HG03439 (cell line): Measurements from ENCODE around the gene MOB3A.
A peak's percentile ranks its signal among the peaks of the same experiment; 100 is the strongest.
"Not testable (repeated sequence)": the region's sequence is repeated elsewhere in the genome, so short reads cannot be mapped to it uniquely, and the experiment has no call there.

Experiments used
- ATAC-seq: cut with Tn5 transposase; IDR thresholded peaks from one replicate; pipeline ENCODE4 v1.9.1; 2021; ENCODE audit warnings: mild to moderate bottlenecking, moderate library complexity; ENCODE audit not compliant: unreplicated experiment

Gene MOB3A

DNA sequence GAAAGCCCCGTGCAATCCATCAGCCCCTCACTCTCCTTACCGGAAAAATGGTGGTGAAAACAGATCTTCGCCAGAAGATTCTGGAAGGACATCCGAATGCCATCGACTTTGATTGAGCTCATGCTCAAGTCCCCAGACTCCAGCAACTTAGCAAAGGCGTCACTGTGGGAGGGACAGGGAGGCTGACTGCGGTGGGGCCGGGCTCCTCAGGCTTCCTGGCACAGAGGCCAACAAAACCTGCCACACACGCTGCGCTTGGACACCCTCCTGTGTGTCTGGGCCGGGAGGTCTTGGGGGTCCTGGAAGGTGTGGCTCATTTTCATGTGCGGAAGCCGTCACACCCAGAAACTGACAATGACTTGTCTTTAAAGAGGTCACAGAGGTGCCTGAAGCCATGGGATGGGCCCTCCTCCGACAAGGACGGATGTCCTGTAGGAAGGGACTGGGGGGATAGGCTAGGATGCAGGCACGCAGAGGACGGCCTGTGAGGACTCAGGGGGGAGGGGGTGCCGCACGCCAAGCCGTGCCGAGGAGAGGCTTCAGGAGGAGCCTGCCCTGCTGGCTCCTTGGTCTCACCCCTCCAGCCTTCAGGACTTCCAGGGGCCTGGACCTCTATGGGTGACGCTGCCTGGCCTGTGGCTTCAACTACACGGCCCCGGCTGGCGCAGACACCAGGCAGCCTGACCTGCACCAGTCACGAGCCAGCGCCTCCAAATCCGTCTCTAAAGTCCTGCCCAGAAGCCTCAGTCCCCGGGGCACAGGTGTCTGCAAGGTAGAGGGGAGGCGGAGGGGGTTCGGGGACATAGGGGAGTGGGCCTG lies 13.1 kb upstream of the MOB3A start:
- no peak for ATAC-seq

DNA sequence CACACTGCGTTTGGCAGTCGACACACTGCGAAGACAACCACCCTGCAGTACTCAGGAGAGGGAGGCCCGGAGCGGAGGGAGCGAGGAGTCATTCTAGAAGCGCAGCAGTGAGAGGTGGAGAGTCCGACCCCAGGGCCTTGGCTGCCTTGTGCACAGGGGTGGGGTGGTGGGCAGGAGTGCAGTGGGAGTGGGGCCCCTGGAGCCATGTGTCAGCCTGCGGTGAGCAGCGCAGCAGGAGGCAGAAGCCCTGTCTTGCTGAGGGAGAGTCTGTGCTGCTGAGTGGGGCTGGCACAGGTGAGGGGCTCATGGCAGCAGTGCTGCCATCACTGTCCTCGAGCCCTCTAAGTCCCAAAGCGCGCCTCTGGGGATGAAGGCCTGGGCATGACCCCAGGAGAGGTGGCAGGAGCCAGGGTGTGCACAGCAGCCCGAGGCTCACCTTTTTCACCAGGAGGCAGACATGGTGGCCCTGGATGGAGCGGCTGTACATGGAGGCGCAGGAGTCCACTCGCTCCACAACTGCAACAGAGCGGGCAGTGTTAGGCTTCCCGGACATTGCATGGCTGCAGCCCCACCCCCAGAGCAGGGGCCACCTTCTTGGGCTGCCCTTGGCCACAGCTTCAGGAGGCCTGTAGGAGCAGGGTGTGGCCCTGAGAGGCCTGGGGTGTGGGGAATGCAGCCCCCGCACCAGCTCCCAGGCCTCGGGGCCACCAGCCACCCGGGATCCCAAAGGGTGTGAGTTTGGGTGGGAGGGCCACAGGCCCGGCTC lies 12.3 kb upstream of the MOB3A start:
- ATAC-seq: no peak

DNA sequence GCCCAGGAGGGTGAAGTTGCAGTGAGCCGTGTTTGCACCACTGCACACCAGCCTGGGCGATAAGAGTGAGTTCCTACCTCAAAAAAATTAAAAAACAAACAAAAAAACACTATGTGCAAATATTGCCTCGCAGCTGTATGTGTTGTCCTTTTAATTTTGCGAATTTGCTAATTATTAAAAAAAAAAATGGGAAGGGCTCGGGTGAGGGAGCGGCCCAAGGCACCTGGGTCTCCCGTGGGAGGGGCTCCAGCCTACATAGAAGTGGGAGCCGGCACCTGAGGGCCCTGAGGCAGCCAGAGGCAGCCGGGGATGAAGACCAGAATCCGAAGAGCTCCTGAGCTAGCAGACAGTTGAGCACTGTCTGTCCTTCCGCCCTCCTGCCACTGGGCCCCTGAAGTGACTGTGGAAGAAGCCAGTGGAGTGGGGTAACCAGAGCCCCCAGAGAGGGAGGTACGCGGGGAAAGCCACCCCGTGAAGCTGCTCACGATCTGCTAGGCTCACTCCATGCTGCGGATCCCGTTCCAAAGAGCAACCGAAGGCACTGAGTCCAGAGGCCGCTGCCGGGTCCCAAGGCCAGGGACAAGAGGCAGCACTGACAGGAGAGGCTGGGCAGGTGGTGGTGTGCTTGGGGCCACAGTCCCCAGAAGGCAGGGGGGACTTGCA lies 7.0 kb upstream of the MOB3A start:
- no peak for ATAC-seq

DNA sequence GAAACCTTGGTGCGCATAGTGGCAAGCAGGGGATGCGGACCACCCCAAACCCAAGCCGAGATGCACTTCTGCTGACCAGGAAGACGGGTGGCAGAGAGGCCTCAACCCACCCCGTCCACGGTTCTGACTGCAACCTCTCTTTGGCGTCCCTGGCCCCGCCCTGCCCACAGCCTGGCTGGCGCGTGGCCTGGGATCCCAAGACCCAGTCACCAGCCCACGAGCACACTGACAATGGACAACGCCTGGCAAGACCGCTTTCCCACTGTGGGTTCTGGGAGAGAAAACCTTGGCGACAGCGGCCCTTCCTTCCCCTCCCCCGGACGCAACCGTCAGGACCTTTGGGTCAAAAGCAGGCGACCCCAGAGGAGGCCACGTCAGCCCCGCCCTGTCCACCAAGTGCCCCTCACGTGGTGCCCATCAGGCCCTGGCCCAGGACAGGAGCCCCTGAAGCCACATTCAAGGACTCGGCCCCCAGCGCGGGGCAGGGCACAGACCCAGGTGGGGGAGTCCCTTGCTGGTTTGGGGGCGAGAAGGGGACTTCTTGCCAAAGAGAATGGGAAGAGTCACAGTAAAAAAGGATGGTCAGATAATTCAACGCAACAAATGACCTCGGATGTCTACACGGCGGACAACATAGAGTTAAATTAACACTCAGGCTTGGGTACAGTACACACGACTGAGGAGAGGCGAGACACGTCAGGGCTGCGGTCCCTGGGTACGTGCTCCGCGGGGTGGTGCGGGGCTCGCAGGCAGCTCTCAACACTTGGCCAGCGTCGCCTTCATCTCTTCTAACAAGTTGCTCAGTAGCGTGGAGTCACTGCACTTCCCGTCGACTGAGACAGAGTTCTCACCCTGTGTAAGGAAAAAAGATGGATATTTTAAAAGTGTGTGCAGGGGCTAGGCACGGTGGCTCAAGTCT lies 5.5 kb upstream of the MOB3A start:
- no peak for ATAC-seq

DNA sequence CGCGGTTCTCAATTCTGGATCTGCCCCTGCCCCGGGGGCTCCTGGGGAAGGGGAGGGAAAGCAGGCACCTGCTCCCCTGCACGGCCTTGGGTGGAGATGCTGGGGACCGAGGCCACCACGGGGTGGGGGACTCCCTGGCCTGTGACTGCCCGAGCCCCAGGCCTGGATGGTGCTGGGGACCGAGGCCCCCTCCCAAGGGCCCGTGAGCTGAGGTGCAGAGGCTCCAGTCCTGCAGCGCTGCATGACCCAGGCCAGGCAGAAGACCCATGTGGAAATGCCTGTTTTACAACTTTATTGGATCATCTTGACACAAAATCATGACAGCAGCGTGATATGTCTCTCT lies 4.6 kb upstream of the MOB3A start:
- no peak for ATAC-seq

DNA sequence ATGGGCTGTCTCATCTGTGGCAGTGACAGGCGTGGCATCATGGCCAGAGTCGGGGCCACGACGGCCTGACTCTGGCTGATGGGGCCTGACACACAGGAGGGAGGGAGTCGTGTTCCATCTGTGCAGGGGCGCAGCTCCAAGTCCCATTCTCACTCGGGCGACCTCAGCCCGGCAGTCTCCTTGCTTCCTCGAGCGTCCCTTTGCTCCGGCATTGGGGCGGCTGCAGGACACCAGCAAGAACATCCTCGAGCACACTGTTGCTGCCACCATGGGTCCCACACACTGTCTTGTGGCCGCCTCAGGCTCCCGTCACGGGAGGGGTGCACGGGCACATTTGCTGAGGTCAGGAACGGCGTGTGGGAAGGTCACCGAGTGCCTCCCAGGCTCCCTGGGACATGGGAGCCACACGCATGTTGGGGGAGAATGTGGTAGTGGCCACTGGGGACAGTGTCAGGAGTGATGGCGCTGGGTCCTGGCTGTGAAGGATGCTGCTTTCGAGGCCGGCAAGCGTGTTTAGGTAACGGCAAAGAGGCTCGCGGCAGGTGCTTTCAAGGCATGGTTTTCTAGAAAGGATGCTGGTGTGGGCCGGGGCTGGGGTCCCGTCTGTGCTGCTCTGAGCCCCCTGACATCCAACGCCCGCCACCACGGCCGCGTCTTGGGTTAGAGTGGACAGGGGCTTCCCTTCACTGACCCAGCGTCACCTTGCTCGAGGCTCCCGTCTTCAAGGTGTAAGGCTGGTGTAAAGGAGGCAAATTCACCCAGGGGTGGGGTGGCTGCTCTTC lies 4.0 kb upstream of the MOB3A start:
- ATAC-seq: no peak

DNA sequence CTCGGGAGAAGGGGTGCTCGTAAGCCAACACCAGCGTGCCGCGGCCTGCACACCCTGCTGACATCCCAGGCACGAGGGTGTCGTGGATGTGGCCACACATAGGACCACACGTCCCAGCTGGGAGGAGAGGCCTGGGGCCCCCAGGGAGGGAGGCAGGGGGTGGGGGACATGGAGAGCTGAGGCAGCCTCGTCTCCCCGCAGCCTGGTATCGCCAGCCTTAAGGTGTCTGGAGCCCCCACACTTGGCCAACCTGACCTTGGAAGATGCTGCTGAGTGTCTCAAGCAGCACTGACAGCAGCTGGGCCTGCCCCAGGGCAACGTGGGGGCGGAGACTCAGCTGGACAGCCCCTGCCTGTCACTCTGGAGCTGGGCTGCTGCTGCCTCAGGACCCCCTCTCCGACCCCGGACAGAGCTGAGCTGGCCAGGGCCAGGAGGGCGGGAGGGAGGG lies 3.0 kb upstream of the MOB3A start:
- ATAC-seq: no peak

DNA sequence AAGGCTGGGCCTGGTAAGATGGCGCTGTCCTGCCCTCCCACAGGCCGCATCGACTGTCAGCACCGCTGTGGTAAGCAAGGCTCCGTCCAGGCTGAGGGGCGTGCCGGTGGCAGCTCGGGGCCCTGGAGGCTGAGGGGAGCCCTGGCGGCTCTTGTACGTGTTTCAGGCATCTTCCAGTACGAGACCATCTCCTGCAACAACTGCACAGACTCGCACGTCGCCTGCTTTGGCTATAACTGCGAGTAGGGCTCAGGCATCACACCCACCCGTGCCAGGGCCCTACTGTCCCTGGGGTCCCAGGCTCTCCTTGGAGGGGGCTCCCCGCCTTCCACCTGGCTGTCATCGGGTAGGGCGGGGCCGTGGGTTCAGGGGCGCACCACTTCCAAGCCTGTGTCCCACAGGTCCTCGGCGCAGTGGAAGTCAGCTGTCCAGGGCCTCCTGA lies 1.8 kb upstream of the MOB3A start:
- no peak for ATAC-seq

DNA sequence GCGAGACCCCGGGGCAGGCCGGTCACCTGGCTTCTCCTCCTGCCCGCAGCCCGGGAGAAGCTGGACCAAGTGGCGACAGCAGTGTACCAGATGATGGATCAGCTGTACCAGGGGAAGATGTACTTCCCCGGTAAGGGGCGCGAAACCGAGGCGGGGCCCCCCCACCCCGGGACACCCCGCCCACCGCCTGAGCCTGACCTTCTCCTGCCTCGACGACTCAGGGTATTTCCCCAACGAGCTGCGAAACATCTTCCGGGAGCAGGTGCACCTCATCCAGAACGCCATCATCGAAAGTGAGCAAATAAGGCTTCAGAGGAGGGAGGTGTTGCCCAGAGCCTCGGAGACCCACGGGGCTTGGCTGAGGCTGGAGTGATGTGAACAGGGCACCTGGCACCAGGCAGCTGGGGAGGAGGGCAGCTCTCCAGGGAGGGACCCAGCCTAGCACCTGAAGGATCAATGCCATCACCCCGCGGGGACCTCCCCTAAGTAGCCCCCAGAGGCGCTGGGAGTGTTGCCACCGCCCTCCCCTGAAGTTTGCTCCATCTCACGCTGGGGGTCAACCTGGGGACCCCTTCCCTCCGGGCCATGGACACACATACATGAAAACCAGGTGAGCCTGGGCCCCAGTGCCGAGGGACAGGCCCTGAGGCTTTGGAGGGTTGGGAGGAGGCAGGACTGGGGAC lies 1.2 kb upstream of the MOB3A start:
- peak; percentile 3 for ATAC-seq

DNA sequence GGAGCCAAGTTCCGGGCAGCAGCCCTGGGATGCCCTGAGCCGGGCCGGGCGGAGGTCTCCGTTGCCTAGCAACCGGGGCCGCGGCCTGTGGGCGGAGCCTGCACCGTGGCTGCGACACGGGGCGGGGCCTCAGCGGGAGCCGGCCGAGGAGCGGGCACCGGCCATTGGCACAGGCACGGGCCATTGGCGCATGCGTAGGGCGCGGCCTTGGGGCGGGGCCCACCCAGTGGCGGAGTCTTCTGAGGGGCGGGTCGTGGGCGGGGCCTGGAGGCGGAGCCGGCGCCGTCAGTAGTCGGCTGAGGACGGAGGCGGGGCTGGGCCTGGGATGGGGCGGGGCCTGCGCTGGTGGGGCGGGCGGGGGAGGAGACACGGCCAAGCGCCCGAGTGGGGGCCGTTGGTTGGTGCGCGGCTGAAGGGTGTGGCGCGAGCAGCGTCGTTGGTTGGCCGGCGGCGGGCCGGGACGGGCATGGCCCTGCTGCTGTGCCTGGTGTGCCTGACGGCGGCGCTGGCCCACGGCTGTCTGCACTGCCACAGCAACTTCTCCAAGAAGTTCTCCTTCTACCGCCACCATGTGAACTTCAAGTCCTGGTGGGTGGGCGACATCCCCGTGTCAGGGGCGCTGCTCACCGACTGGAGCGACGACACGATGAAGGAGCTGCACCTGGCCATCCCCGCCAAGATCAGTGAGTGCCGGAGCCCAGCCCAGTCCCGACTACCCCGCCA lies 515 bp upstream of the MOB3A start, which contains the start of gene IZUMO4:
Gene IZUMO4, plus strand, starts transcription at position 436 of the 723 bp plus-strand sequence. Its CDS starts 31 bp downstream, at position 467.
- ATAC-seq: peak; percentile 52

DNA sequence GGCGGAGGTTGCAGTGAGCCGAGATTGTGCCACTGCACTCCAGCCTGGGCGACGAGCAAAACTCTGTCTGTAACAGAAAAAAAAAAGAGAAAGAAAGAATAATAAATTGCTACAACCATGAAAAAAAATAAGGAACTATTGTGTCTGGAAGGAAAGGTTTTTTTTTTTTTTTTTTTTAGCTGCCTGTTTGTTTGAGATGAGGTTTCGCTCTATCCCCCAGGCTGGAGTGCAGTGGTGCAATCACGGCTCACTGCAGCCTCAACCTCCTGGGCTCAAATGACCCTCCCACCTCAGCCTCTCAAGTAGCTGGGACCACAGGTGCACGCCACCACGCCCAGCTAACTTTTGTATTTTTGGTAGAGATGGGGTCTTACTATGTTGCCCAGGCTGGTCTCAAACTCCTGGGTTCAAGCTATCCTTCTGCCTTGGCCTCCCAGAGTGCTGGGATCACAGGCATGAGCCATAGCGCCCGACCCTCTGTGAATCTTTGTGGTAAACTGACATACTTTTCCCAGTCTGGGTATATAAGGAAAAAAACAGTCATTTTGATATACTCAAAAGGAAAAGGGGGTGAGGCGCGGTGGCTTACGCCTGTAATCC lies 4.1 kb downstream of the MOB3A start:
- ATAC-seq: not testable (repeated sequence)

DNA sequence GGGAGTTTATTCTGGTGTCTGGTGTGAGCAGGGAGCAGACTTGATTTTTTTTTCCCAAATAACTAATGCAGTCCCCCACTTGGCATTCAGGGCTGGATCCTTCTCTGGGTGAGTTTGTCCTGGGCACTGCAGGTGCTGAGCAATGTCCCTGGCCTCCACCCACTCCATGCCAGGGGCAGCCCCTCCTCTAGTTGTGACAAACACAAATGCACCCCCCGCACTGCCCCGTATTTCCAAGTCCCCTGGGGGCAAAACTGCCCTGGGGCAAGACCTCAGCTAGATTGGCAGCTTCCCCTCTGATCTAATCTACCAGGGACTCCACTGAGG lies 6.4 kb downstream of the MOB3A start:
- ATAC-seq: peak; percentile 9

DNA sequence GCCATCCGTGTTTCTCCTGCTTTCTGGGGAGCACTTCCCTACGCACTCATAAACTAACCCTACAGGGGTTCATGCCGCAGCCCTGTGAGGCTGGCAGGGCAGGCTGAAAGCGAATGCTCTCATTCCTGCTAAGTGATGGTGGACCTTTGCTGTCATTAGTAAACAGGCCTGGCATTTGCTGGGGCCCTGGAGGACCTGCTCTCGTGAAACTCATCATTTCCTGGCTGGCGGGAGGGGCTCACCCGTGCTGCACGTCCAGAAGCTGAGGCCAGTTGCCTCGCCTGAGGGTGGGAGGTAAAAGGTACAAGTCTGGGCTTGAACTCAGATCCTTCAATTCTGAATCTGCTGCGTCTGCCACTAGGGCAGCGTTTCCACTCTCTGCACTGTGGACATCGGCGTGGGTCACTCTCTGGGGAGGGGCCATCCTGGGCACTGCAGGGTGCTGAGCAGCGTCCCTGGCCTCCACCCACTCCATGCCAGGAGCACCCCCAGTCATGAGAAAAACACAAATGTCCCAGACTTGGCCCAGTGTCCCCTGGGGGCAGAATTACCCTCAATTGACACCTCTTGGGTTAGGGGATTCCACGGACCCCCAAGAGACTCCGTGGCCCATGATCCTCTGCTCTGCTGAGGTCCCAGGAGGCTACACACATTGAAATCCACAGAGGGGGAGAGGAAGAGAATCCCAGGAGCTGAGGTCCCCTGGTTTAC lies 7.0 kb downstream of the MOB3A start:
- ATAC-seq: peak; percentile 4

DNA sequence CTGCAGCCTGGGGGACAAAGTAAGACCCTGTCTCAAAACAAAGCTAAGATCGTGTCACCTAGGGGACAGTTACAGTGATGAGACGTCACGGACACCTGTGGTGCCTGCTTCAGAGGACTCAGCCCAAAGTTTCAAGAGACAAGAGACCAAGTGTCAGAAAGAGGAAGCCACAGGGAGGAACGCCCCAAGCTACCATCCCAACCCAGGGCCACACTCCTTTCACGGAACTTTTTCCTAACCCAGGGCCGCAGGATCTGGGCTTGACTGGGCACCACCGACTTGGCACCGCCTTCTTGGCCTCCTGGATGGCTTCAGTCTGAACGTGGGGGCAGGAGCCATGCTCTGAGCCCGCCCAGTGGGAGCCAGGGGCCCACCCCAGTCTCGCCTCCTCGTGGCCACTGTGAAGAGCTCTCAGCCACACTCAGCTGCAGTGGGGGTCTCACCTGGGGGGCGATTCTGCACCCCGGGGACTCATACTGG lies 8.5 kb downstream of the MOB3A start:
- ATAC-seq: peak; percentile 20

DNA sequence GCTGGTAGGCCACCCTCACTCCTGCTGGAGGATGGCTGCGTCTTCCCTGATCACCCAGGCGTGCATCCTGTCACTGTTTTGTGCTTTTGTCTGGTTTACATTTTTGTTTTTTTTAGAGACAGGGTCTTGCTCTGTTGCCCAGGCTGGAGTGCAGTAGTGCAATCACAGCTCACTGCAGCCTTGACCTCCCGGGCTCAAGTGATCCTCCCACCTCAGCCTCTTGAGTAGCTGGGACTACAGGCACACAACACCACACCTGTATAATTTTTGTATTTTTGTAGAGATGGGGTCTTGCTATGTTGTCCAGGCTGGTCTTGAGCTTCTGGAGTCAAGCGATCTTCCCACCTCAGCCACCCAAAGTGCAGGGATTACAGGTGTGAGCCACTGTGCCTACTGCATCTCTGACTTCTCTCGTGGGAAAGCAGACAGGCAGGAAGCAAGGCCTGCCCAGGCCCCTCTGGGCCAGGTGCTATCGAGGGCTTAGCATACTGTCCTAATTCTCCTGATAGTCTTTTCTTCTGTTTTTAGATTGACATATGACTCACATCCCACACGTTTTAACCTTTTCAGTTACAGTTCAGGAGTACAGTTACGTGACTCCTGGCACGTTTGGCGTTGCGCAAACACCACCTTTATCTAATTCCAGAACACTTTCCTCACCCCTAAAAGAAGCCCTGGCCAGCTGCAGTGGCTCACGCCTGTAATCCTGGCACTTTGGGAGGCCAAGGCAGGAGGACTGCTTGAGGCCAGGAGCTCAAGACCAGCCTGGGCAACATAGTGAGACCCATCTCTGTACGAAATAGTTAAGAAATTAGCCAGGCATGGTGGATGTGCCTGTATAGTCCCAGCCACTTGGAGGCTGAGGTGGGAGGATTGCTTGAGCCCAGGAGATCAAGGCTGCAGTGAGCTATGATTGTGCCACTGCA lies 9.2 kb downstream of the MOB3A start:
- peak; percentile 10 for ATAC-seq

DNA sequence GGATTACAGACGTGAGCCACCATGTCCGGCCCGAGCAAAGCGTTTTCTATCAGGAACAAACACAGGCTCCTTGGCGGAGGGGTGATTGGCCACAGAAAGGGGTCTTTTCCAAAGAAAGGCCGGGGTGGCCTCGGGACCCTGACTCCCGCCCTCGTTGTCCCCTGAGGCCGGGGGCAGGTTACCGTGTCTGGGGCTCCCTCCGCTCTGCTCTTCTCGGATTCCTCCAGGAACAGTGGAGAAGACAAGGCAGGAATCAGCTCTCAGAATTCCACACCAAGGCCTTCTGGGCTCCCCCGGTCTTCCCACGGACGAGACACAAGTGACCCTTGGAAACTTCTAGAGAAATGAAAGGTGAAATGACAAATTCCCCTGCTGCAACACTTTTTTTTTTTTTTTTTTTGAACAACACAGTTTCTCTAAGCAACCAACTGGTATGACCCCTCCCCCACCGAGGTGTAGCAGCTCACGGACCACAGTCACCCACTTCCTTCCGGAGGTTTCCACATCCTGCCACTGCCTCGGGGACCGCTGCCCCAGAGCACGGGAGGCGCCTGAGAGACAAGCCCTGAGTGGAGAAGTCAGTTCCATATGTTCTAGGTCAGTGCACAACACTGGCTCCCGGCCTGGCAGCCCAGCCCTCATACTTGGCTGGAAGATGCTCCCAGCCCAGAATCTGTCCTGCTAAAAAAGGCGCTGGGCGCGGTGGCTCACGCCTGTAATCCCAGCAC lies 11.0 kb downstream of the MOB3A start:
- peak; percentile 36 for ATAC-seq
